ACC112 (cell line): ENCODE results near the gene RPTOR.

Experiments
- H2AFZ ChIP-seq: fragments of 200-600 bp; sonication (generic); one replicate; pipeline ENCODE4 v1.6.0; 2017; ENCODE audit warnings: antibody characterized with exemption, low read length; ENCODE audit not compliant: unreplicated experiment
- H3K27ac ChIP-seq: fragments of 200-600 bp; sonication (generic); 2 replicates; pipeline ENCODE4 v1.5.1; 2014; ENCODE audit warnings: low read depth, mild to moderate bottlenecking, antibody characterized with exemption, low read length, moderate library complexity
- H3K27me3 ChIP-seq: fragments of 200-600 bp; sonication (generic); 2 replicates; pipeline ENCODE4 v1.6.1; 2014; ENCODE audit warnings: mild to moderate bottlenecking, antibody characterized with exemption, low read length, moderate library complexity, mixed read lengths; ENCODE audit not compliant: insufficient read depth
- H3K36me3 ChIP-seq: fragments of 200-600 bp; sonication (generic); 2 replicates; pipeline ENCODE4 v1.6.1; 2016; ENCODE audit warnings: mild to moderate bottlenecking, antibody characterized with exemption, low read length, moderate library complexity, mixed read lengths; ENCODE audit not compliant: insufficient read depth
- H3K4me1 ChIP-seq: fragments of 200-600 bp; sonication (generic); one replicate; pipeline ENCODE4 v1.6.1; 2016; ENCODE audit warnings: low read length, mixed read lengths; ENCODE audit not compliant: insufficient read depth, unreplicated experiment, control insufficient read depth
- H3K4me3 ChIP-seq: fragments of 200-600 bp; sonication (generic); 2 replicates; pipeline ENCODE4 v1.5.1; 2014; ENCODE audit warnings: mild to moderate bottlenecking, low read depth, low read length
- H3K79me2 ChIP-seq: fragments of 200-600 bp; sonication (generic); one replicate; pipeline ENCODE4 v1.6.0; 2016; ENCODE audit warnings: low read length; ENCODE audit not compliant: control insufficient read depth, unreplicated experiment, insufficient read depth

Gene RPTOR

DNA sequence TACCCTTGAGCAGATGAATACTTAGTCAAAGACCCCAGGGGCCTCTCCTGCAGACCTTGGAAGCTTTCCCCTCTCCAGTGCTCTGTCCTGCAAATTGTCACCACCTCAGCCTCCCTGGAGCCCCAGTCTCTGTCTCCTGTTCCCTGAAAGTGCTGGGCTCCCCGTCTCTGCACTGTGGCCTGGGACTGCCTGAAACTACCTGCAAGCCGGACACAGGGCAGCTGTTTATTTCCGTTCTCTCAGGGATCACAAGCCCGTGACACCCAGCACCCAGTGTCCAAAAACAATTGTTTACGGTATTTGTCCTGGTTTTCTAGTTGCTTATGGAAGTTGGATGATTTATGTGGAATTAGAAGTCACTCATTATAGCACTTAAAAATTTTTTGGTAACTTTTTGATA, 365.4 kb downstream of the RPTOR start:
- no peaks in the 10 kb centered on the region for H3K79me2 ChIP-seq
- H3K4me1 ChIP-seq, result no peaks in the 10 kb centered on the region
- no peaks in the 10 kb centered on the region for H3K27me3 ChIP-seq
- H3K36me3 ChIP-seq, result peaks cover 23% of the 10 kb centered on the region
- no peak overlapping the region for H2AFZ ChIP-seq
- H3K4me3 ChIP-seq, result no peak overlapping the region
- no peak overlapping the region for H3K27ac ChIP-seq

DNA sequence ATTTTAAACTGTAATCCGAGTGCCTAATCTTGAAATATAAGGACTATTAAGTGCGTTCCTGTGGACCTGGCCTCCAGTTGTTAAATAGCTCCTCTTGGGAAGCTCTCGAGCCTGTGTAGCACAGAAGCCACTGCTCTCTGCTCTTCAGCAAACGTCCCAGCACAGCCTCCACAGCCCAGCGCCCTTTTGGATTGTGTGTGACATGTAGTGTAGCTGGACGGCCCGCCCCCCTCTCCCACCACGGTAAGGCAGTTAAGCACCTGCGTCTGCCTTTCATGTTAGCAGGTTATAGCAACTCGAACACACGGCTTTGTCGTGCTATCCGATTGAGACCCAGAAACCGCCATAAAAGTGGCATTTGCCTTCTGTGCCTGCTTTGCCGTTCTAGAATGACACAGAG, 367.8 kb downstream of the RPTOR start:
- H3K4me1 ChIP-seq, result no peaks in the 10 kb centered on the region

GRCh38 chr17:80913928-80914821, 369.5 kb downstream of the RPTOR start:
- H3K4me1 ChIP-seq, result no peaks in the 10 kb centered on the region
- peaks cover 20% of the 10 kb centered on the region for H3K36me3 ChIP-seq
- H3K79me2 ChIP-seq, result no peaks in the 10 kb centered on the region
- H3K27me3 ChIP-seq, result no peaks in the 10 kb centered on the region
- no peak overlapping the region for H3K27ac ChIP-seq
- H2AFZ ChIP-seq, result no peak overlapping the region
- no peak overlapping the region for H3K4me3 ChIP-seq

More for the DNA sequence above, 367.8 kb downstream of the RPTOR start:
- Histone ChIP-seq H2AFZ (no peak overlapping the region), H3K27me3 (no peaks in the 10 kb centered on the region), H3K4me3 (no peak overlapping the region), H3K79me2 (no peaks in the 10 kb centered on the region), H3K27ac (no peak overlapping the region), H3K36me3 (peaks cover 23% of the 10 kb centered on the region)

GRCh38 chr17:80916246-80916645, 371.6 kb downstream of the RPTOR start:
- Histone ChIP-seq H3K27me3 (no peaks in the 10 kb centered on the region), H3K27ac (no peak overlapping the region), H3K36me3 (peaks cover 17% of the 10 kb centered on the region), H2AFZ (no peak overlapping the region), H3K4me1 (no peaks in the 10 kb centered on the region), H3K4me3 (no peak overlapping the region), H3K79me2 (no peaks in the 10 kb centered on the region)

DNA sequence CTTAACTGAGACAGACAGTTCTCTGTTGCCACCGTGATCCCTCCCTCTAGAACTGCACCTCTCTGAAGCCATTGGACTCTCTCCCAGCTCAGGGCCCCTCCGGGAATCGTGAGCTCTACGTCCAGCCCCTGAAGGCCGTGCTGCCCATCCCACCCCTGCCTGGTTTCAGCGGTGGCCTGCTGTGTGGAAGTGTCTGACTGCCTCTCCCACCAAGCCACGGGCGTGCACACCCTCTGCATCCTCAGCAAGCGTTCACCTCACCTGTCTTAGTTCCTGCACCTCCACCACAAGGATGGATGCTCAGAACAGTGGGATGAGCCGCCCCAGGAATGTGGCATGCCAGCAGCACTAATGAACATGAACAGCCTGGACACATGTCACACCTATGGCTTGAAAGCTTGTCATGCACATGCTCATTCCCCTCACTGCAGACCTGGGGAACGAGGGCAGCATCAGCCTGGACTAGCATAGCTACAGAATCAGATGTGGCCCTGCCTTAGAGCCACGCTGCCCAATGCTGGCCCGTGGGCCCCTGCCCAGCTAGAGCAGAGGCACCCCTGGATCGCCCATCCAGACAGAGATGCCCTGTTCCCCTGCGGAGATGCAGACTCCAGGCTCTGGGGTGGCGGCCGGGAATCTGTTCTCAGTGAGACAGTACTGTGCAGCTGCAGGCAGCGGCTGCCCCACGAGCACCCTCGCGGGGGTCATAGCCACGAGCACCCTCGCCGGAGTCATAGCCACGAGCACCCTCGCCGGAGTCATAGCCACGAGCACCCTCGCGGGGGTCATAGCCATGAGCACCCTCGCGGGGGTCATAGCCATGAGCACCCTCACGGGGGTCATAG, 373.3 kb downstream of the RPTOR start:
- Histone ChIP-seq H3K4me3 (no peak overlapping the region), H3K4me1 (no peaks in the 10 kb centered on the region), H2AFZ (no peak overlapping the region), H3K27ac (no peak overlapping the region), H3K79me2 (no peaks in the 10 kb centered on the region), H3K27me3 (no peaks in the 10 kb centered on the region), H3K36me3 (peaks cover 11% of the 10 kb centered on the region)

DNA sequence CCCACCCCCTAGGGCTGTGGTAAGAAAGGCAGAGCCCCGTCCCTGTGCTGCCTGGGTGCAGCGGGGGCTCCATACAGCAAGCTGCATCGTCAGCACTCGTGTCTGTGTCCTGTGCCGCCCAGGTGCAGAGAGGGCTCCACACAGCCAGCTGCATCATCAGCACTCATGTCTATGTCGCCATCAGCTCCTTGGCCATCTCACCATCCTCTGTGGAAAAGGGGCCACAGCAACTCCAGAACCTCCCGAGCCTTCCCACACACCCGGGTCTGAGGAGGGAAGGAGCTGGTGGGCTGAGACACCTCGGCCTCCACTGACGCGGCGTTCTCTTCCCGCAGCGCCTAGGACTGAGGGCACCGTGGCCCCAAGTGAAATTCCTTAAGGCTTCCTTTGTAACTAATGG, 374.1 kb downstream of the RPTOR start:
- no peaks in the 10 kb centered on the region for H3K79me2 ChIP-seq
- H3K4me1 ChIP-seq, result no peaks in the 10 kb centered on the region
- no peaks in the 10 kb centered on the region for H3K27me3 ChIP-seq
- H3K27ac ChIP-seq, result no peak overlapping the region
- H2AFZ ChIP-seq, result no peak overlapping the region
- H3K4me3 ChIP-seq, result no peak overlapping the region
- peaks cover 6% of the 10 kb centered on the region; the same call in 1 of the 2 replicates for H3K36me3 ChIP-seq

- Histone ChIP-seq H3K4me1 (no peaks in the 10 kb centered on the region), H3K27me3 (no peaks in the 10 kb centered on the region), H3K27ac (no peak overlapping the region), H2AFZ (no peak overlapping the region), H3K79me2 (no peaks in the 10 kb centered on the region), H3K4me3 (no peak overlapping the region), H3K36me3 (no peaks in the 10 kb centered on the region)
These were observed 375.0 kb downstream of the RPTOR start for GRCh38 chr17:80919331-80920311.

- no peaks in the 10 kb centered on the region for H3K4me1 ChIP-seq
- H3K27ac ChIP-seq, result no peak overlapping the region
- no peak overlapping the region for H3K4me3 ChIP-seq
- no peak overlapping the region for H2AFZ ChIP-seq
- no peaks in the 10 kb centered on the region for H3K79me2 ChIP-seq
- no peaks in the 10 kb centered on the region for H3K27me3 ChIP-seq
- no peaks in the 10 kb centered on the region for H3K36me3 ChIP-seq
These were observed 375.8 kb downstream of the RPTOR start for GRCh38 chr17:80920441-80920840.

DNA sequence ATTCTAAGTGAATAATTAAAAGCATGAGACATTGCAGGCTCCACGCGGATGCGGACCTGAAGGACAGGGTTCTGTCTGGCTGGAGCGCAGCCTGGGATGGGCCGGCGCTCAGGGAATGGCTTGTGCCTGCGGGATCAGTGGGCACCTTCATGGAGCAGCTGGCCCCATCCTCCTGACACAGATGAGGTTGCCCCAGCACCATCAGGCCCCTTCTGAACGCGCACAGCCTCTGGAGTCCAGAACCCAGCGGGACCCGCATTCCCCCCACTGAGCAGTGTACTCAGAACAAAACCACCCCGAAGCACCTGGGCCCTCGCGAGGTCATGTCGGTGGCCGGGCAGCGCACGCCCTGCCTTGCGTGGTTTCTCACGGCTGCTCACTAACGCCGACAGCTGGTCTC, 376.5 kb downstream of the RPTOR start:
- no peaks in the 10 kb centered on the region for H3K79me2 ChIP-seq
- no peaks in the 10 kb centered on the region for H3K4me1 ChIP-seq
- no peak overlapping the region for H2AFZ ChIP-seq
- H3K27ac ChIP-seq, result no peak overlapping the region
- no peak overlapping the region for H3K4me3 ChIP-seq
- H3K27me3 ChIP-seq, result no peaks in the 10 kb centered on the region
- H3K36me3 ChIP-seq, result no peaks in the 10 kb centered on the region
